Stomach smooth muscle (tissue), 2 donors: ENCODE data around the gene MFSD12.

Experiments
- H3K27ac ChIP-seq: one replicate; pipeline ENCODE4 v1.7.0; 2013; ENCODE audit warnings: mild to moderate bottlenecking, low read length, inconsistent platforms
- H3K27me3 ChIP-seq, 2 donors: one replicate each; pipeline ENCODE4 v1.7.0; 2013; ENCODE audit warnings: low read length in 2 of 2; ENCODE audit not compliant: insufficient read depth in 2 of 2, control insufficient read depth in 1 of 2
- H3K36me3 ChIP-seq, 2 donors: one replicate each; pipeline ENCODE4 v1.7.0; 2013; ENCODE audit warnings: low read length in 2 of 2; ENCODE audit not compliant: control insufficient read depth in 2 of 2, insufficient read depth in 2 of 2
- H3K4me1 ChIP-seq: one replicate; pipeline ENCODE4 v1.7.0; 2013; ENCODE audit warnings: low read length; ENCODE audit not compliant: control insufficient read depth, insufficient read depth
- H3K4me3 ChIP-seq, 2 donors: one replicate each; pipeline ENCODE4 v1.7.0; 2013; ENCODE audit warnings: low read length in 2 of 2
- H3K9ac ChIP-seq, 2 donors: one replicate each; pipeline ENCODE4 v1.7.0; 2013; ENCODE audit warnings: low read length in 2 of 2, mild to moderate bottlenecking in 1 of 2
- H3K9me3 ChIP-seq, 2 donors: one replicate each; pipeline ENCODE4 v1.7.0; 2013; ENCODE audit warnings: low read length in 2 of 2; ENCODE audit not compliant: control insufficient read depth in 2 of 2
- donor health status: healthy.
- donor health status: Pancreatic carcinoma.

MFSD12 gene

DNA sequence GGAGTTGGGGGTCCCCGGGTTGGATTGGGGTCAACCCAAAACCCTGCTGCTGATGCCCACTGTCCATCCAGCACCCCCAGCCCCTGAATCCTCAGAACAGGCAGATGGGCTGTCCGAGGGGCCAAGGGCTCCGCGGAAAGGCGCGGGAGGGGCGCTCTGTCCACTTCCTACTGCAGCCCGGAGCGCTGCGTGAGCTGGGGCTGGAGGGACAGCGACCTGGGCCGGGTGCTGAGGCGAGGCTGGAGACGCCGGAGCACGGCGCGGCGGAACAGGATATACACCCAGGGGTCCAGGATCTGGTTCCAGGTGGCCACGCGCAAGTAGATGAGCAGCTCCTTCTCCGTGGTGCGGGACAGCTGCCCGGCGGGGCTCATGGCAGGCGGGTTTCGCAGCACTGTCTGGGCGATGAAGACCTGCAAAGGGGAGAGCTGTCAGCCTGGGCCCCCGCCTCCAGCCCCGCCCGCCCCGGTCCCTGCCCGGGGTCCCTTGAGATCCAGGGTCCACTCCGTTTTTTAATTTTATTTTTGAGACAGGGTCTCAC is 38.2 kb upstream of the MFSD12 start:
- Histone ChIP-seq H3K9me3 (no peaks in the 10 kb centered on the region), H3K27me3 (no peaks in the 10 kb centered on the region), H3K36me3 (no peaks in the 10 kb centered on the region), H3K4me1 (no peaks in the 10 kb centered on the region), H3K27ac (no peak overlapping the region), H3K4me3 (no peak overlapping the region), H3K9ac (no peak overlapping the region)

DNA sequence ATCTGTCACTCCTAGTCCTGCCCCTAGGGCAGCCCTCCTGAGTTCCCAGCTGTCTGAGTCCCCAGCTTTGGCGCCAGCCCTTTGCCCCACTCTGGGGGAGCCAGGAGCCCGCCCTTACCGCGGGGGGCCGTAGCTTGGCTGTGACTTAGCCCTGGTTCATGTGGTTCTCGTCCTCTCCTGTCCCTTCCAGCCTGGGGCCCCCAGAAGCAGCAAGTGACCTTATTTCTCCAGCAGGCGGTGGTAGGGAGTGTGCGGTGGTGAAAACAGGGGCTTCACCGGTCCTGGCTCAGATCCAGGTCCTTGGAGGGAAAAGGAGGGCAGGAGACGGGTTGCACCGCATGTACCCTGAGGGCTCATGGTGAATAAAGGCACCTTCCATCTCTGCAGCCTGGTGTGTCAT is 35.8 kb upstream of the MFSD12 start:
- H3K4me3 ChIP-seq: no peak overlapping the region
- no peaks in the 10 kb centered on the region for H3K4me1 ChIP-seq
- H3K27me3 ChIP-seq: no peaks in the 10 kb centered on the region
- H3K36me3 ChIP-seq: no peaks in the 10 kb centered on the region
- H3K9ac ChIP-seq: no peak overlapping the region
- H3K9me3 ChIP-seq: no peaks in the 10 kb centered on the region
- no peak overlapping the region for H3K27ac ChIP-seq

GRCh38 chr19:3591876-3592613 is 34.7 kb upstream of the MFSD12 start:
- Histone ChIP-seq H3K4me1 (peaks cover 3% of the 10 kb centered on the region), H3K27ac (no peak overlapping the region), H3K9me3 (no peaks in the 10 kb centered on the region), H3K36me3 (no peaks in the 10 kb centered on the region), H3K4me3 (no peak overlapping the region), H3K27me3 (no peaks in the 10 kb centered on the region), H3K9ac (no peak overlapping the region)

GRCh38 chr19:3590991-3591659 is 33.7 kb upstream of the MFSD12 start:
- no peaks in the 10 kb centered on the region for H3K9me3 ChIP-seq
- peaks cover 10% of the 10 kb centered on the region for H3K4me1 ChIP-seq
- H3K36me3 ChIP-seq: no peaks in the 10 kb centered on the region
- H3K9ac ChIP-seq: no peak overlapping the region
- H3K27ac ChIP-seq: no peak overlapping the region
- H3K27me3 ChIP-seq: peaks cover 0 to 6% of the 10 kb centered on the region in 2 donors
- H3K4me3 ChIP-seq: no peak overlapping the region

- H3K9ac ChIP-seq: no peak overlapping the region
- no peak overlapping the region for H3K4me3 ChIP-seq
- peaks cover 4 to 16% of the 10 kb centered on the region in 2 donors for H3K27me3 ChIP-seq
- H3K27ac ChIP-seq: no peak overlapping the region
- H3K9me3 ChIP-seq: no peaks in the 10 kb centered on the region
- H3K36me3 ChIP-seq: no peaks in the 10 kb centered on the region
- peaks cover 19% of the 10 kb centered on the region for H3K4me1 ChIP-seq
Observed at GRCh38 chr19:3589949-3590348, 32.6 kb upstream of the MFSD12 start.

DNA sequence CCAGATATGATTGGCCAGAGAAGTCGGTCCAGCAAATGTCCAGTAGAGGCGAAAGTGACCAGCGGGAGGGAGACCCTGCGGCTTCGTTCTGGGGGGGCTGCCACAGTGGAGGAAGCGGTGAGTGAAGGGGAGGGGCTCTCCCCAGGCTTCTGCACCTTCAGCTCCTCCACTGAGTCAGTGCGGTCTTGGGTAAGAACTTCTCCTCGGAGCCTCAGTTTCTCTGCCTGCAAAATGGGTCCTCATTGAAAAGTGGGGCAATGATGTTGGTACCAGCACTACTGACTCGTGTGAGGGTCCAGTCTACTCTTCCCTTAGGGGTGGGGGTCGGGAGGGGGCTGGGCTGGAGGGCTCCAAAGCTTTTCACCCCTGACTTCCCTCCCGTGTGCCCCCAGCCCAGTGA is 32.1 kb upstream of the MFSD12 start:
- Histone ChIP-seq H3K9me3 (no peaks in the 10 kb centered on the region), H3K27ac (no peak overlapping the region), H3K36me3 (no peaks in the 10 kb centered on the region), H3K4me1 (peaks cover 19% of the 10 kb centered on the region), H3K4me3 (no peak overlapping the region), H3K27me3 (peaks cover 6 to 16% of the 10 kb centered on the region in 2 donors), H3K9ac (no peak overlapping the region)

GRCh38 chr19:3586707-3587346 is 29.4 kb upstream of the MFSD12 start:
- H3K27ac ChIP-seq: no peak overlapping the region

GRCh38 chr19:3586127-3586626 is 28.8 kb upstream of the MFSD12 start:
- Histone ChIP-seq H3K36me3 (no peaks in the 10 kb centered on the region), H3K27me3 (peaks cover 7 to 16% of the 10 kb centered on the region in 2 donors), H3K27ac (no peak overlapping the region)

More at GRCh38 chr19:3586707-3587346, 29.4 kb upstream of the MFSD12 start:
- Histone ChIP-seq H3K4me1 (peaks cover 19% of the 10 kb centered on the region), H3K4me3 (peak overlapping the region; percentile 29 to 40), H3K9me3 (no peaks in the 10 kb centered on the region), H3K27me3 (peaks cover 7 to 16% of the 10 kb centered on the region in 2 donors), H3K9ac (no peak overlapping the region), H3K36me3 (no peaks in the 10 kb centered on the region)

DNA sequence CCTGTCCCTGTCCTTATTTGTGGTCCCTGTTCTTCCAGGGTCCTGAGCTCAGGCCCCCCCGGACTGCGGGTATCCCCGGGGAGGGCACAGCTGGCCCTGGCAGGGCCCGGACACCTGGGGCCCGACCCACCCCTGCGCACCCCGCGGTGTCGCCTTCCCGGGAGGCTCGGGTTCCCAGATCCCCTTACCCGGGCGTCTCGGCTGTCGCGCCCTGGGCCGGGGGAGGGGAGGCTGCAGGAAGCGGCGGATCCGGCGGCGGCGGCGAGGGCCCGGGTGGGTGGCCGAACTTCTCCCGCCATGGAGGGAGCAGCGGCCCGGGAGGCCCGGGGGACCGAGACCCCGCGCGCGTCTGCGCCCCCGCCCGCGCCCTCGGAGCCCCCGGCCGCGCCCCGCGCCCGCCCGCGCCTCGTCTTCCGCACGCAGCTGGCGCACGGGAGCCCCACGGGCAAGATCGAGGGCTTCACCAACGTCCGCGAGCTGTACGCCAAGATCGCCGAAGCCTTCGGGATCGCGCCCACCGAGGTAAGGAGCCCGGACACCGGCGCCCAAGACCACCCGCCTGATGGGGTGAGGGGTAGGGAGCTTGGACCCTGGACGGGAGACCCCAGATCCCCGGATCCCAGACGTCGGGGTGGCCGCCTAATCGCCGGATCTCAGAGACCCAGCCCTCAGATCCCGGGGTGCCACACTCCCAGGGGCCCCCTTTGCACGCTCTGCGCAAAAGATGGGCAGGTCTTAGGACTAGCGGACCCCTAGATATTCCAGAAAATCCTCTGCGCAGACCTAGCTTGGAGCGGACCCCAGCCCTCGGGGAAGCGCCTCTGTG is 28.1 kb upstream of the MFSD12 start, which contains the start of gene GIPC3:
Gene GIPC3 (plus strand): TSS at position 178 of the 826 bp plus-strand sequence. CDS start 120 bp downstream, at position 298.
- Histone ChIP-seq H3K4me1 (peaks cover 19% of the 10 kb centered on the region), H3K4me3 (peak within 1 kb of the TSS in 1 of 2 donors; percentile 47), H3K27ac (no peak within 1 kb of the TSS), H3K9me3 (no peaks in the 10 kb centered on the region), H3K27me3 (peaks cover 7 to 16% of the 10 kb centered on the region in 2 donors), H3K36me3 (no peaks in the 10 kb centered on the region), H3K9ac (no peak within 1 kb of the TSS)

More at GRCh38 chr19:3586127-3586626, 28.8 kb upstream of the MFSD12 start:
- Histone ChIP-seq H3K9me3 (no peaks in the 10 kb centered on the region), H3K4me3 (peak overlapping the region in 1 of 2 donors; percentile 47), H3K4me1 (peaks cover 19% of the 10 kb centered on the region), H3K9ac (no peak overlapping the region)
